ENCODE measurements around the gene CEP295NL. TPM values are rescaled to one million over a fixed set of nuclear protein-coding genes. Genes with fewer than 3 reads are reported as not detected.

The CEP295NL gene
- total RNA-seq, 1 experiment from 2014 or later, result 1.9 TPM

DNA sequence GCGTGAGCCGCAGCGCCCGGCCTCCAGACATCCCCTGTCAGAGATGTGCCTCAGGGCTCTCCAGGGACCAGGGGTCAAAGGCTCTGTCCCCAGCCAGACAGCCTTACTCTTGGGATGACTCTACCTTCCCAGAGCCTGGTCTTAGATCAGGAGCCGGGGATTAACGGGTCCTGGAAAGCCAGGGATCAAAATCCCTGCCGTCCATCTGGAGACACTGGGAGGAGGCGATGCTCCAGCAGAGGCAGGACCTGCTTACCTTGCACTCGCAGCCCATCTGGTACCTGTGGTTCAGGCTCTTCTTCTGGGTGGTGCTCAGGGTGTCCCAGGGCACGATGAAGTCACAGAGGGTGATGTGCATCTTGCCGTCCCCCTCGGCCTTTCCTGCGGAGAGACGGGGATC, 45.7 kb downstream of the CEP295NL start:
- DNase-seq (ENCODE audit: low read depth, low spot score), result no peak
- POLR2A ChIA-PET, result no interaction called here
- RAD21 ChIA-PET (ENCODE audit: low non-redundant PET in 1 of 2, low total read pairs in 2 of 2, uncharacterized antibody in 2 of 2, unreplicated experiment in 2 of 2), result no interaction called here
- ATAC-seq, result no peak
- Histone ChIP-seq H3K27me3 (ENCODE audit: insufficient read depth, low read length) (no peaks in the 10 kb centered on the region), H2AFZ (ENCODE audit: low read depth, low read length, poor library complexity, severe bottlenecking) (no peak overlapping the region), H3K9ac (ENCODE audit: low read length) (no peak overlapping the region), H3K4me2 (ENCODE audit: low read length) (no peak overlapping the region), H3K4me3 (replicated peaks in 1 of 2; ENCODE audit: low read depth in 1 of 2, low read length in 2 of 2) (no peak overlapping the region), H3K27ac (ENCODE audit: low read depth, low read length) (no peak overlapping the region), H3K9me2 (ENCODE audit: insufficient read depth) (no peaks in the 10 kb centered on the region), H4K20me1 (ENCODE audit: insufficient read depth) (no peaks in the 10 kb centered on the region), H3K79me2 (ENCODE audit: insufficient read depth, low read length) (no peaks in the 10 kb centered on the region), H3K4me1 (ENCODE audit: control insufficient read depth in 1 of 2, insufficient read depth in 2 of 2, low read length in 2 of 2) (peaks cover 8 to 13% of the 10 kb centered on the region in 2 experiments), H3K9me3 (ENCODE audit: control insufficient read depth in 1 of 2, insufficient read depth in 1 of 2, low read depth in 1 of 2, low read length in 2 of 2) (no peaks in the 10 kb centered on the region), H3K36me3 (ENCODE audit: control insufficient read depth in 1 of 2, insufficient read depth in 2 of 2, low read length in 2 of 2) (0 out of 4 replicates have a peak, but pooled peaks cover 0 to 3% of the 10 kb centered on the region in 2 experiments)
- TF ChIP-seq YY1 (IDR thresholded peaks at IDR 0.05; ENCODE audit: extremely low read depth, insufficient replicate concordance, low read depth, low read length) (no peak), FOSL1 (IDR thresholded peaks at IDR 0.05; ENCODE audit: low read depth) (no peak), SRF (IDR thresholded peaks at IDR 0.05; ENCODE audit: low read depth) (no peak), RAD21 (IDR thresholded peaks at IDR 0.05; ENCODE audit: low read depth) (no peak), EGR1 (IDR thresholded peaks at IDR 0.05; ENCODE audit: low read depth) (no peak), TCF7L2 (IDR thresholded peaks at IDR 0.05; ENCODE audit: borderline replicate concordance, extremely low read depth, insufficient read depth, insufficient read length) (no peak), ZFX (IDR thresholded peaks at IDR 0.05) (no peak), CTCF (IDR thresholded peaks at IDR 0.05 in 2 of 3, conservative IDR thresholded peaks at IDR 0.05 in 1 of 3; ENCODE audit: borderline replicate concordance in 1 of 3, insufficient read depth in 1 of 3, low read depth in 2 of 3, low read length in 2 of 3) (no peak), CEBPB (IDR thresholded peaks at IDR 0.05; ENCODE audit: low read depth) (no peak), SIN3A (IDR thresholded peaks at IDR 0.05; ENCODE audit: low read depth) (no peak), REST (IDR thresholded peaks at IDR 0.05; ENCODE audit: low read depth) (no peak), EZH2 (IDR thresholded peaks at IDR 0.05) (no peak), CBX3 (IDR thresholded peaks at IDR 0.05; ENCODE audit: low read depth) (no peak)
- TF ChIP-seq, protein P1, sequence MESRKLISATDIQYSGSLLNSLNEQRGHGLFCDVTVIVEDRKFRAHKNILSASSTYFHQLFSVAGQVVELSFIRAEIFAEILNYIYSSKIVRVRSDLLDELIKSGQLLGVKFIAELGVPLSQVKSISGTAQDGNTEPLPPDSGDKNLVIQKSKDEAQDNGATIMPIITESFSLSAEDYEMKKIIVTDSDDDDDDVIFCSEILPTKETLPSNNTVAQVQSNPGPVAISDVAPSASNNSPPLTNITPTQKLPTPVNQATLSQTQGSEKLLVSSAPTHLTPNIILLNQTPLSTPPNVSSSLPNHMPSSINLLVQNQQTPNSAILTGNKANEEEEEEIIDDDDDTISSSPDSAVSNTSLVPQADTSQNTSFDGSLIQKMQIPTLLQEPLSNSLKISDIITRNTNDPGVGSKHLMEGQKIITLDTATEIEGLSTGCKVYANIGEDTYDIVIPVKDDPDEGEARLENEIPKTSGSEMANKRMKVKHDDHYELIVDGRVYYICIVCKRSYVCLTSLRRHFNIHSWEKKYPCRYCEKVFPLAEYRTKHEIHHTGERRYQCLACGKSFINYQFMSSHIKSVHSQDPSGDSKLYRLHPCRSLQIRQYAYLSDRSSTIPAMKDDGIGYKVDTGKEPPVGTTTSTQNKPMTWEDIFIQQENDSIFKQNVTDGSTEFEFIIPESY (IDR thresholded peaks at IDR 0.05; ENCODE audit: extremely low read depth, insufficient replicate concordance, low read length), result no peak
- TF ChIP-seq, protein P2, sequence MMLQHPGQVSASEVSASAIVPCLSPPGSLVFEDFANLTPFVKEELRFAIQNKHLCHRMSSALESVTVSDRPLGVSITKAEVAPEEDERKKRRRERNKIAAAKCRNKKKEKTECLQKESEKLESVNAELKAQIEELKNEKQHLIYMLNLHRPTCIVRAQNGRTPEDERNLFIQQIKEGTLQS (IDR thresholded peaks at IDR 0.05), result no peak
- TF ChIP-seq, protein P3, sequence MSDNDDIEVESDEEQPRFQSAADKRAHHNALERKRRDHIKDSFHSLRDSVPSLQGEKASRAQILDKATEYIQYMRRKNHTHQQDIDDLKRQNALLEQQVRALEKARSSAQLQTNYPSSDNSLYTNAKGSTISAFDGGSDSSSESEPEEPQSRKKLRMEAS (IDR thresholded peaks at IDR 0.05), result no peak
- CTCF ChIA-PET, result no interaction called here
- intact Hi-C loops (cut with micrococcal nuclease), result no loop called here
- BruUV-seq (replicated peaks), result no TSS peak

All from HCT116 (cell line).